ENCODE results near the gene LYSMD3. TPM values are rescaled to one million over a fixed set of nuclear protein-coding genes. Genes with fewer than 3 reads are reported as not detected.

LYSMD3 gene
- total RNA-seq, 4 donors from 2014 or later: 7.9 to 15.7 (median 14.3) TPM

DNA sequence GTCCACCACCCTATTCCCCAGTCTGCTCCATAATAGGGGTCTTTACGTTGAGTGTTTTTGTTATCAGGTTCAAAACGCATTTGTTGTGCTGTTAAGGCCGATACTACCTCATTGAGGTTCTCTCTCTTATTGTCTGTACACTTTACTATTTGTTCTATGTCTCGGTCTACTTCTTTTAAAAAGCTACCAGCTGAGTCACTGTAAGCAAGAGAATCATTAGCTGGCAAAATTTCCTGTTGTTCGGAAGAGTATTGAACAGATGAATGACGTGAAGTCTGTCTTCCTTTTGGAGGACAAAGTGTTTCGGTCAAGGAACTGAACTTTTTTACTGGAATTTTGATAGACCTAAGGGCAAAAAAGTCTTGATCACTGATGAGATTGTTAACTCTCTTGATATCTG lies 10.3 kb downstream of the LYSMD3 start:
- H3K27me3 ChIP-seq: no peaks in the 10 kb centered on the region
- DNase-seq (no peak), ATAC-seq (no peak)
- H3K4me3 ChIP-seq: no peak overlapping the region
- H3K27ac ChIP-seq: no peak overlapping the region
- H3K9me3 ChIP-seq: no peaks in the 10 kb centered on the region
- H3K36me3 ChIP-seq: peaks cover 0 to 45% of the 10 kb centered on the region in 2 donors
- in situ Hi-C loops (cut with MboI; ENCODE audit: low sequenced_read_pairs in 4 of 4) (no loop called here), intact Hi-C loops (cut with DNase I; ENCODE audit: low total_unique reads) (no loop called here)
- TF ChIP-seq, protein P1, sequence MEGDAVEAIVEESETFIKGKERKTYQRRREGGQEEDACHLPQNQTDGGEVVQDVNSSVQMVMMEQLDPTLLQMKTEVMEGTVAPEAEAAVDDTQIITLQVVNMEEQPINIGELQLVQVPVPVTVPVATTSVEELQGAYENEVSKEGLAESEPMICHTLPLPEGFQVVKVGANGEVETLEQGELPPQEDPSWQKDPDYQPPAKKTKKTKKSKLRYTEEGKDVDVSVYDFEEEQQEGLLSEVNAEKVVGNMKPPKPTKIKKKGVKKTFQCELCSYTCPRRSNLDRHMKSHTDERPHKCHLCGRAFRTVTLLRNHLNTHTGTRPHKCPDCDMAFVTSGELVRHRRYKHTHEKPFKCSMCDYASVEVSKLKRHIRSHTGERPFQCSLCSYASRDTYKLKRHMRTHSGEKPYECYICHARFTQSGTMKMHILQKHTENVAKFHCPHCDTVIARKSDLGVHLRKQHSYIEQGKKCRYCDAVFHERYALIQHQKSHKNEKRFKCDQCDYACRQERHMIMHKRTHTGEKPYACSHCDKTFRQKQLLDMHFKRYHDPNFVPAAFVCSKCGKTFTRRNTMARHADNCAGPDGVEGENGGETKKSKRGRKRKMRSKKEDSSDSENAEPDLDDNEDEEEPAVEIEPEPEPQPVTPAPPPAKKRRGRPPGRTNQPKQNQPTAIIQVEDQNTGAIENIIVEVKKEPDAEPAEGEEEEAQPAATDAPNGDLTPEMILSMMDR (IDR thresholded peaks at IDR 0.05 in 4 of 5, conservative IDR thresholded peaks at IDR 0.05 in 1 of 5): no peak
- TF ChIP-seq POLR2A (IDR thresholded peaks at IDR 0.05): no peak
- H3K4me1 ChIP-seq: no peaks in the 10 kb centered on the region

GRCh38 chr5:90518661-90519060 lies 10.7 kb downstream of the LYSMD3 start:
- H3K27ac ChIP-seq: no peak overlapping the region
- intact Hi-C loops (cut with DNase I; ENCODE audit: low total_unique reads): no loop called here
- ATAC-seq (no peak), DNase-seq (no peak)
- TF ChIP-seq, protein P1 (IDR thresholded peaks at IDR 0.05 in 4 of 5, conservative IDR thresholded peaks at IDR 0.05 in 1 of 5): no peak
- no peak for TF ChIP-seq POLR2A (IDR thresholded peaks at IDR 0.05)
- H3K36me3 ChIP-seq: peaks cover 0 to 41% of the 10 kb centered on the region in 2 donors
- in situ Hi-C loops (cut with MboI; ENCODE audit: low sequenced_read_pairs in 4 of 4): no loop called here
- no peak overlapping the region for H3K4me3 ChIP-seq
- no peaks in the 10 kb centered on the region for H3K27me3 ChIP-seq
- H3K4me1 ChIP-seq: no peaks in the 10 kb centered on the region
- no peaks in the 10 kb centered on the region for H3K9me3 ChIP-seq

- peaks cover 0 to 12% of the 10 kb centered on the region in 2 donors for H3K36me3 ChIP-seq
- H3K9me3 ChIP-seq: no peaks in the 10 kb centered on the region
- H3K4me3 ChIP-seq: no peak overlapping the region
- intact Hi-C loops (cut with DNase I; ENCODE audit: low total_unique reads): no loop called here
- H3K27me3 ChIP-seq: no peaks in the 10 kb centered on the region
- H3K27ac ChIP-seq: no peak overlapping the region
- no peaks in the 10 kb centered on the region for H3K4me1 ChIP-seq
- ATAC-seq (no peak), DNase-seq (no peak)
- in situ Hi-C loops (cut with MboI; ENCODE audit: low sequenced_read_pairs in 4 of 4): no loop called here
- TF ChIP-seq, protein P1 (IDR thresholded peaks at IDR 0.05 in 4 of 5, conservative IDR thresholded peaks at IDR 0.05 in 1 of 5): no peak
- no peak for TF ChIP-seq POLR2A (IDR thresholded peaks at IDR 0.05)
Observed at GRCh38 chr5:90514520-90514919, 14.9 kb downstream of the LYSMD3 start.

DNA sequence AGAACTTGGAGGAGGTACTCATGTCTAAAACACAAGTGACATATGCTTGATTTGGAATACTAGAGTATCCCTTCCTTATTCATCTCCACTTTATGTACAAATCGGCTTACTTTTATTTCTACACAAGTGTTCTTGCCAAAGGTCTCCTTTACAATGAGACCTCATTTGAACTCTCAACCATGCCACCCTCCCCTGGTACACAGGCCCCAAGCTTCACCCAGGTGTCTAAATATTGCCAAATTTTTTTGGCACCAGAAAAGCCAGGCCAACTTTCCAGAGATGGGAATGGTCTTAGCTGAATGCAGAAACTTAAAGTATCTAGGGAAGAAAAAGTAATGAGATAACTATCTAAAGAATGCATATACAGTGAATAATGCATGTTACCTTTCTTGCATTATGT lies 18.9 kb downstream of the LYSMD3 start:
- TF ChIP-seq, protein P1 (IDR thresholded peaks at IDR 0.05 in 4 of 5, conservative IDR thresholded peaks at IDR 0.05 in 1 of 5): no peak
- TF ChIP-seq POLR2A (IDR thresholded peaks at IDR 0.05): no peak
- intact Hi-C loops (cut with DNase I; ENCODE audit: low total_unique reads): no loop called here
- DNase-seq (no peak), ATAC-seq (no peak)
- in situ Hi-C loops (cut with MboI; ENCODE audit: low sequenced_read_pairs in 4 of 4): no loop called here
- Histone ChIP-seq H3K27me3 (no peaks in the 10 kb centered on the region), H3K4me1 (no peaks in the 10 kb centered on the region), H3K4me3 (no peak overlapping the region), H3K27ac (no peak overlapping the region), H3K9me3 (no peaks in the 10 kb centered on the region), H3K36me3 (no peaks in the 10 kb centered on the region)

- no peaks in the 10 kb centered on the region for H3K27me3 ChIP-seq
- no peak overlapping the region for H3K4me3 ChIP-seq
- TF ChIP-seq, protein P1 (IDR thresholded peaks at IDR 0.05 in 4 of 5, conservative IDR thresholded peaks at IDR 0.05 in 1 of 5): no peak
- TF ChIP-seq POLR2A (IDR thresholded peaks at IDR 0.05): no peak
- in situ Hi-C loops (cut with MboI; ENCODE audit: low sequenced_read_pairs in 4 of 4): no loop called here
- no peaks in the 10 kb centered on the region for H3K36me3 ChIP-seq
- H3K27ac ChIP-seq: no peak overlapping the region
- DNase-seq (no peak), ATAC-seq (no peak)
- intact Hi-C loops (cut with DNase I; ENCODE audit: low total_unique reads): no loop called here
- no peaks in the 10 kb centered on the region for H3K4me1 ChIP-seq
- no peaks in the 10 kb centered on the region for H3K9me3 ChIP-seq
Observed at GRCh38 chr5:90506221-90506620, 23.2 kb downstream of the LYSMD3 start.

Measured in gastrocnemius medialis (tissue), 4 donors.